EH (cell line): ENCODE results near the gene INKA2.

ENCODE experiments used
- DNase-seq: peaks from one replicate; pipeline ENCODE4 v3.0.0-alpha.2; 2015; ENCODE audit warnings: low read depth

Gene INKA2

GRCh38 chr1:111733183-111733991 lies 5.8 kb downstream of the INKA2 start:
- DNase-seq, result peak; percentile 85

GRCh38 chr1:111732718-111733117 lies 6.5 kb downstream of the INKA2 start:
- DNase-seq, result no peak

GRCh38 chr1:111731956-111732355 lies 7.2 kb downstream of the INKA2 start:
- no peak for DNase-seq

GRCh38 chr1:111730706-111731105 lies 8.5 kb downstream of the INKA2 start:
- no peak for DNase-seq

GRCh38 chr1:111729946-111730681 lies 9.1 kb downstream of the INKA2 start:
- DNase-seq, result no peak

GRCh38 chr1:111729271-111729921 lies 9.8 kb downstream of the INKA2 start:
- no peak for DNase-seq

GRCh38 chr1:111727056-111727455 lies 12.1 kb downstream of the INKA2 start:
- DNase-seq, result no peak

- no peak for DNase-seq
Observed at GRCh38 chr1:111725192-111725591, 14.0 kb downstream of the INKA2 start.

- no peak for DNase-seq
Observed at GRCh38 chr1:111723871-111724270, 15.3 kb downstream of the INKA2 start.

GRCh38 chr1:111723091-111723806 lies 15.9 kb downstream of the INKA2 start:
- no peak for DNase-seq

GRCh38 chr1:111720977-111721786 lies 18.0 kb downstream of the INKA2 start:
- DNase-seq, result no peak

GRCh38 chr1:111720274-111720976 lies 18.8 kb downstream of the INKA2 start:
- no peak for DNase-seq

- DNase-seq, result no peak
Observed at GRCh38 chr1:111719674-111720132, 19.5 kb downstream of the INKA2 start.

- no peak for DNase-seq
Observed at GRCh38 chr1:111719135-111719534, 20.1 kb downstream of the INKA2 start.

GRCh38 chr1:111717450-111717849 lies 21.7 kb downstream of the INKA2 start:
- no peak for DNase-seq

GRCh38 chr1:111716333-111716732 lies 22.9 kb downstream of the INKA2 start:
- no peak for DNase-seq

GRCh38 chr1:111709986-111710385 lies 29.2 kb downstream of the INKA2 start:
- DNase-seq, result no peak

- DNase-seq, result peak; percentile 81
Observed at GRCh38 chr1:111707906-111708305, 31.3 kb downstream of the INKA2 start.

GRCh38 chr1:111706921-111707320 lies 32.3 kb downstream of the INKA2 start:
- DNase-seq, result peak; percentile 60

- DNase-seq, result peak; percentile 65
Observed at GRCh38 chr1:111705841-111706240, 33.4 kb downstream of the INKA2 start.

- DNase-seq, result no peak
Observed at GRCh38 chr1:111704776-111705175, 34.4 kb downstream of the INKA2 start.
